ENCODE measurements around the gene TRIM6.

TRIM6 gene

DNA sequence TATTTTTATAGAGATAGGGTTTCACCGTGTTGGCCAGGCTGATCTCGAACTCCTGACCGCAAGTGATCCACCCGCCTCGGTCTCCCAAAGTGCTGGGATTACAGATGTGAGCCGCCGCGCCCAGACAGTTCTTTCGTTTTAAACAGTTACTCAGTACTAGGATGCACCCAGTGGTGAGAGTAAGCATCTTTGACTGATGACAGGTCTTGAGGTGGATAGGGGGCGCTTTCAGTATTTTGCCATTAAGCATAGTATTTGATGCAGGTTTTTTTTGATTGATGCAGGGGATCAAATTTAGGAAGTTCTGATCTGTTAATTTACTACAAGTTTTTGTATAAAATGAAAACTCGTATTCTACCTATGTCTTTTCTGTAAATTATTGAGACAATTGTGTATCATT is 15.2 kb downstream of the TRIM6 start:
- Histone ChIP-seq H3K4me2 (ENCODE audit: low read length) (no peak overlapping the region), H3K79me2 (no peaks in the 10 kb centered on the region), H3K9me3 (ENCODE audit: control insufficient read depth, low read length) (no peaks in the 10 kb centered on the region), H3K4me3 (ENCODE audit: low read depth, low read length) (no peak overlapping the region), H3K27ac (no peak overlapping the region), H3K4me1 (no peaks in the 10 kb centered on the region), H2AFZ (no peak overlapping the region), H3K27me3 (ENCODE audit: control insufficient read depth, insufficient read depth, low read length) (no peaks in the 10 kb centered on the region), H3K36me3 (ENCODE audit: control insufficient read depth, insufficient read depth, low read length) (no peaks in the 10 kb centered on the region), H3K9ac (no peak overlapping the region)
- TF ChIP-seq, protein P1, sequence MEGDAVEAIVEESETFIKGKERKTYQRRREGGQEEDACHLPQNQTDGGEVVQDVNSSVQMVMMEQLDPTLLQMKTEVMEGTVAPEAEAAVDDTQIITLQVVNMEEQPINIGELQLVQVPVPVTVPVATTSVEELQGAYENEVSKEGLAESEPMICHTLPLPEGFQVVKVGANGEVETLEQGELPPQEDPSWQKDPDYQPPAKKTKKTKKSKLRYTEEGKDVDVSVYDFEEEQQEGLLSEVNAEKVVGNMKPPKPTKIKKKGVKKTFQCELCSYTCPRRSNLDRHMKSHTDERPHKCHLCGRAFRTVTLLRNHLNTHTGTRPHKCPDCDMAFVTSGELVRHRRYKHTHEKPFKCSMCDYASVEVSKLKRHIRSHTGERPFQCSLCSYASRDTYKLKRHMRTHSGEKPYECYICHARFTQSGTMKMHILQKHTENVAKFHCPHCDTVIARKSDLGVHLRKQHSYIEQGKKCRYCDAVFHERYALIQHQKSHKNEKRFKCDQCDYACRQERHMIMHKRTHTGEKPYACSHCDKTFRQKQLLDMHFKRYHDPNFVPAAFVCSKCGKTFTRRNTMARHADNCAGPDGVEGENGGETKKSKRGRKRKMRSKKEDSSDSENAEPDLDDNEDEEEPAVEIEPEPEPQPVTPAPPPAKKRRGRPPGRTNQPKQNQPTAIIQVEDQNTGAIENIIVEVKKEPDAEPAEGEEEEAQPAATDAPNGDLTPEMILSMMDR (IDR thresholded peaks at IDR 0.05) = no peak

DNA sequence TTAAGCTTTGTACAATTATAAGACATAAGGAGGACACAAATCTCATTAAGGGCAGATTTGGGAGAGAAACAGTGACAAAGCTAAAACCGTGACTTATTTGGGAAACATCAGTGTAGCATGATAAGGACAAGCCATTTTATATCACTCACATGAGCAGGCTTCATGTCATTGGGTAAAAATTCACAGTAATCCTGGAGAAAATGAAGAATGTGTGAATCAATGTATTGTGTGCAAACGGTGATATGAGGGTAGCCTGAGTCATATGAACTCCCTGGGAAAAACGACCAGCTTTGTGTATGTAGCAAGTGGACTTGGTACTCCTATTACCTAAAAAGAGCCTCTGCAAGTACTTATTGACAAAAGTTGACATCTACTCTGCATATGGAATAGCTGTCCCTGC is 22.4 kb downstream of the TRIM6 start:
- Histone ChIP-seq H3K9me3 (ENCODE audit: control insufficient read depth, low read length) (no peaks in the 10 kb centered on the region), H3K4me2 (ENCODE audit: low read length) (no peak overlapping the region), H2AFZ (no peak overlapping the region), H3K79me2 (no peaks in the 10 kb centered on the region), H3K27ac (no peak overlapping the region), H3K27me3 (ENCODE audit: control insufficient read depth, insufficient read depth, low read length) (no peaks in the 10 kb centered on the region), H3K9ac (no peak overlapping the region), H3K4me1 (no peaks in the 10 kb centered on the region), H3K36me3 (ENCODE audit: control insufficient read depth, insufficient read depth, low read length) (no peaks in the 10 kb centered on the region), H3K4me3 (ENCODE audit: low read depth, low read length) (no peak overlapping the region)
- TF ChIP-seq, protein P1 (IDR thresholded peaks at IDR 0.05) = no peak

- Histone ChIP-seq H3K4me3 (ENCODE audit: low read depth, low read length) (no peak overlapping the region), H3K27me3 (ENCODE audit: control insufficient read depth, insufficient read depth, low read length) (no peaks in the 10 kb centered on the region), H2AFZ (no peak overlapping the region), H3K4me2 (ENCODE audit: low read length) (no peak overlapping the region), H3K9ac (no peak overlapping the region), H3K4me1 (no peaks in the 10 kb centered on the region), H3K79me2 (no peaks in the 10 kb centered on the region), H3K9me3 (ENCODE audit: control insufficient read depth, low read length) (no peaks in the 10 kb centered on the region), H3K27ac (no peak overlapping the region), H3K36me3 (ENCODE audit: control insufficient read depth, insufficient read depth, low read length) (no peaks in the 10 kb centered on the region)
- TF ChIP-seq, protein P1 (IDR thresholded peaks at IDR 0.05) = no peak
Measured at GRCh38 chr11:5620651-5621521, 24.4 kb downstream of the TRIM6 start.

GRCh38 chr11:5621580-5621979 is 25.1 kb downstream of the TRIM6 start:
- Histone ChIP-seq H3K4me1 (no peaks in the 10 kb centered on the region), H3K79me2 (no peaks in the 10 kb centered on the region), H2AFZ (no peak overlapping the region), H3K4me2 (ENCODE audit: low read length) (no peak overlapping the region), H3K36me3 (ENCODE audit: control insufficient read depth, insufficient read depth, low read length) (no peaks in the 10 kb centered on the region), H3K9me3 (ENCODE audit: control insufficient read depth, low read length) (no peaks in the 10 kb centered on the region), H3K4me3 (ENCODE audit: low read depth, low read length) (no peak overlapping the region), H3K9ac (no peak overlapping the region), H3K27me3 (ENCODE audit: control insufficient read depth, insufficient read depth, low read length) (no peaks in the 10 kb centered on the region), H3K27ac (no peak overlapping the region)
- TF ChIP-seq, protein P1 (IDR thresholded peaks at IDR 0.05) = no peak

DNA sequence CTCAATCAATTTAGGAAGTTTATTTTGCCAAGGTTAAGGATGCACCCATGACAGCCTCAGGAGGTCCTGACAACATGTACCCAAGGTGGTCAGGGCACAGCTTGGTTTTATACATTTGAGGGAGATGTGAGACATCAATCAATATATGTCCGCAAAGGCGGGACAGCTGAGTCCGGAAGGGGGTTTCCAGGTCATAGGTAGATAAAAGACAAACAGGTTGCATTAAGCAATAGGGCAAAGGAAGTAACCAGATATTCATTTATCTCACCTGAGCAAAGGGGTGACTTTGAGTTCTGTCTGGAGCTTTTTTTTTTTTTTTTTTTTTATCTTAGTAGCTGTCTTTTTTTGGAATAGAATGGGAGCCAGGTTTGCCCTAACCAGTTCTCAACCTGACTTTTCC is 26.4 kb downstream of the TRIM6 start:
- no peak overlapping the region for H3K4me3 ChIP-seq (ENCODE audit: low read depth, low read length)
- H3K79me2 ChIP-seq = no peaks in the 10 kb centered on the region
- no peak overlapping the region for H3K4me2 ChIP-seq (ENCODE audit: low read length)
- no peaks in the 10 kb centered on the region for H3K36me3 ChIP-seq (ENCODE audit: control insufficient read depth, insufficient read depth, low read length)
- H3K9me3 ChIP-seq (ENCODE audit: control insufficient read depth, low read length) = no peaks in the 10 kb centered on the region
- H3K4me1 ChIP-seq = no peaks in the 10 kb centered on the region
- H3K27ac ChIP-seq = no peak overlapping the region
- H2AFZ ChIP-seq = no peak overlapping the region
- H3K9ac ChIP-seq = no peak overlapping the region
- TF ChIP-seq, protein P1 (IDR thresholded peaks at IDR 0.05) = no peak
- H3K27me3 ChIP-seq (ENCODE audit: control insufficient read depth, insufficient read depth, low read length) = no peaks in the 10 kb centered on the region

All from parathyroid adenoma (tissue), 2 donors.